HUES6 (cell line): Measurements from ENCODE around the gene PDE4C.

Source experiments
- H3K27ac ChIP-seq: 2 replicates; pipeline ENCODE4 v1.7.0; 2013; ENCODE audit warnings: low read depth, mild to moderate bottlenecking, low read length, inconsistent platforms
- H3K27me3 ChIP-seq: 2 replicates; pipeline ENCODE4 v1.6.1; 2013; ENCODE audit warnings: low read length; ENCODE audit not compliant: control insufficient read depth, insufficient read depth
- H3K36me3 ChIP-seq: 2 replicates; pipeline ENCODE4 v1.6.1; 2013; ENCODE audit warnings: low read length; ENCODE audit not compliant: control insufficient read depth, insufficient read depth
- H3K4me1 ChIP-seq: 2 replicates; pipeline ENCODE4 v1.6.1; 2013; ENCODE audit warnings: low read length; ENCODE audit not compliant: control insufficient read depth, insufficient read depth
- H3K4me3 ChIP-seq: 2 replicates; pipeline ENCODE4 v1.5.1; 2013; ENCODE audit warnings: low read depth, low read length
- H3K9ac ChIP-seq: one replicate; pipeline ENCODE4 v1.6.1; 2013; ENCODE audit warnings: mild to moderate bottlenecking, low read length
- H3K9me3 ChIP-seq: 2 replicates; pipeline ENCODE4 v1.6.1; 2013; ENCODE audit warnings: low read depth, low read length; ENCODE audit not compliant: control insufficient read depth, insufficient read depth

PDE4C gene

DNA sequence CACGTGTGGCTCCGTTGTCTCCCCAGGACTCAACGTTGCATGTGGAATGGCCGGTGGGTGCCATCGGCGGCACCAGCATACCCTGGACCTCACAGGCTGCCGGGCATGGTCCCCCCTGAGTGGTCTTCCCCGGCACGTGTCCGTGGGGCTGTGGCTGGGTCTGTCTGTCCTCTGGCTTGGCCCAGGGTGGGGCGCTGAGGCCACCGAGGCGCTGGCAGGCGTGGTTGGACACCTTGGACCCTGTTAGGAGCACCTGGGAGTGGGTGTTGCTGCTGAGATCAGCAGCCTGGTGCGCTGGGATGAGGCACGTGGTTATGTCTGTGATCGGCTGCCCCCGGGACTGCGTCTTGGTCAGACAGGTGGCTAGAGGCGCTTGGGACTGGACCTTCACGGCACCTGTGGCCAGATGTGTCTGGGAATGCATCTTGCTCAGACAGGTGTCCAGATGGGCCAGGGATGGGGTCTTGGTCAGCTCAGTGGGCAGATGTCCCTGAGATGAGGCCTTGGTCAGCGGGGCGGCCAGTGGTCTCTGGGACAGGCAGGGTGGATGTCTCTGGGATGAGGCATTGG is 38.8 kb upstream of the PDE4C start:
- Histone ChIP-seq H3K27ac (no peak overlapping the region), H3K36me3 (peaks cover 12% of the 10 kb centered on the region), H3K9me3 (no peaks in the 10 kb centered on the region), H3K9ac (no peak overlapping the region), H3K4me1 (no peaks in the 10 kb centered on the region), H3K4me3 (no peak overlapping the region), H3K27me3 (no peaks in the 10 kb centered on the region)

DNA sequence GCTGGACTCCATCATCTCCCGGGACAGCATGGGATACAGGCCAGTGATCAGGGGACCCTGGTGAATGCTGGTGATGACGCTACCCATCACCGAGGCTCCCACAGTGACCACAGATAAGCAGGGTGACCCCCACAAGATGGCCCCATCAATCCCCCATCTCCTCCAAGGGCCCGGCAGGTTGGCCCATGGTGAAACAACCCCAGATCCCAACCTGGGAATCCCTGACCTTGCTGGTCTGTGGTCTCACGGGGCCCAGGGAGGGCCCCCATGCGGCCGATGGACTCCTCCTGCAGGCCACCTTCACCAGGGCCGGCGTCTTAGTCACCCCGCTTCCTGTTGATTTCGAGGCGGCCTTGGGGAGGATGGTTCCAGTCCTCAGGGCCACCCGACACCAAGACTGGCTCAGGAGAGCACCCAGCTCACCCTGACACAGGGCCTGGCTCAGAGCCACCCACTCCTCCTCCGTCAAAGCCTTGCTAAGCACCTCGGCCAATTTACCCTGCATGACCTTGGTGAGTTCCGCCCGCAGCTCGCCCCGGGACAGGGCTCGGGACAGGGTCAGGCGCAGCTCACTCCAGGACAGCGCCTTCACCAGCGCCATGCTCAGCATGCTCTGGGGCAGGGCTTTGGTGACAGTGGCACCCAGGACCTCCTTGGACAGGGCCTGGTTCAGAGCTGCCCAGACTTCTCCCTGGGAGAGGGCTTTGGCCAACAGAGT is 38.1 kb upstream of the PDE4C start:
- H3K9ac ChIP-seq: no peak overlapping the region
- H3K36me3 ChIP-seq: peaks cover 12% of the 10 kb centered on the region
- no peaks in the 10 kb centered on the region for H3K9me3 ChIP-seq
- H3K4me1 ChIP-seq: no peaks in the 10 kb centered on the region
- H3K4me3 ChIP-seq: no peak overlapping the region
- no peaks in the 10 kb centered on the region for H3K27me3 ChIP-seq
- no peak overlapping the region for H3K27ac ChIP-seq

GRCh38 chr19:18263324-18264136 is 37.3 kb upstream of the PDE4C start:
- no peak overlapping the region for H3K9ac ChIP-seq
- H3K27me3 ChIP-seq: no peaks in the 10 kb centered on the region
- no peak overlapping the region for H3K27ac ChIP-seq
- H3K36me3 ChIP-seq: peaks cover 12% of the 10 kb centered on the region
- H3K4me1 ChIP-seq: no peaks in the 10 kb centered on the region
- H3K9me3 ChIP-seq: no peaks in the 10 kb centered on the region
- no peak overlapping the region for H3K4me3 ChIP-seq

GRCh38 chr19:18262917-18263316 is 36.7 kb upstream of the PDE4C start:
- H3K36me3 ChIP-seq: peaks cover 12% of the 10 kb centered on the region
- no peak overlapping the region for H3K4me3 ChIP-seq
- H3K27me3 ChIP-seq: no peaks in the 10 kb centered on the region
- no peaks in the 10 kb centered on the region for H3K4me1 ChIP-seq
- H3K9ac ChIP-seq: no peak overlapping the region
- no peaks in the 10 kb centered on the region for H3K9me3 ChIP-seq
- no peak overlapping the region for H3K27ac ChIP-seq

- no peak overlapping the region for H3K27ac ChIP-seq
- H3K4me1 ChIP-seq: no peaks in the 10 kb centered on the region
- H3K27me3 ChIP-seq: no peaks in the 10 kb centered on the region
- H3K4me3 ChIP-seq: no peak overlapping the region
- no peaks in the 10 kb centered on the region for H3K9me3 ChIP-seq
- H3K9ac ChIP-seq: no peak overlapping the region
- H3K36me3 ChIP-seq: peaks cover 10% of the 10 kb centered on the region
Observed at GRCh38 chr19:18262144-18262543, 35.9 kb upstream of the PDE4C start.

DNA sequence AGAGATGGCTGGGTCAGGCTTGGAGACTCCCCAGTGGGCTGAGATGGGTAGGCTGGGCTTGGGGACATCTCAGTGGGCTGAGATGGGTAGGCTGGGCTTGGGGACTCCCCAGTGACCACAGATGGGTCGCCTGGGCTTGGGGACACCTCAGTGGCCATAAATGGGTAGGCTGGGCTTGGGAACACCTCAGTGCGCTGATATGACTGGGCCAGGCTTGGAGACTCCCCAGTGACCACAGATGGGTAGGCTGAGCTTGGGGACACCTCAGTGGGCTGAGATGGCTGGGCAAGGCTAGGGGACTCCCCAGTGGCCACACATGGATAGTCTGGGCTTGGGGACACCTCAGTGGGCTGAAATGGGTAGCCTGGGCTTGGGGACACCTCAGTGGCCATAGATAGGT is 35.2 kb upstream of the PDE4C start:
- H3K4me3 ChIP-seq: no peak overlapping the region
- no peaks in the 10 kb centered on the region for H3K9me3 ChIP-seq
- H3K27me3 ChIP-seq: no peaks in the 10 kb centered on the region
- H3K27ac ChIP-seq: no peak overlapping the region
- H3K9ac ChIP-seq: no peak overlapping the region
- no peaks in the 10 kb centered on the region for H3K4me1 ChIP-seq
- H3K36me3 ChIP-seq: peaks cover 4% of the 10 kb centered on the region; the same call in 1 of the 2 replicates

DNA sequence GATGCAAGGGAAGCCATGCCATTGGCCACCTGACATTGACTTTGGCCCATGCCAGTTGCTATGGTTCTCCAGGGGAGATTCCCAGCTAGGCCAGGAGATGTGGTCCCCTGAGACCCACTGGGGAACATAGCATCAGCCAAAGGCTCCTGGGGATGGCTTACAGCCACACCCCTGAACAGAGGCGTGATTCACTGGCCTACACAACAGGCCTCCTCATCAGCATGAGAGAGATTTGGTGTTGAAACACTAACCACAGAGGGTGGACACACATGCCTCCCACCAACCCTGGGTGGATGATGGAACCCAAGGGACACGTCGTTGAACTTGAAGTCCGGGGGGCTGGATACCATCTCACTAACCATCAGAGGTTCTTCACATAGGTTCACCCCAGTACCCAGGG is 33.7 kb upstream of the PDE4C start:
- no peak overlapping the region for H3K9ac ChIP-seq
- H3K27ac ChIP-seq: no peak overlapping the region
- H3K27me3 ChIP-seq: peaks cover 7% of the 10 kb centered on the region; the same call in 1 of the 2 replicates
- H3K9me3 ChIP-seq: no peaks in the 10 kb centered on the region
- H3K36me3 ChIP-seq: no peaks in the 10 kb centered on the region
- H3K4me1 ChIP-seq: peaks cover 7% of the 10 kb centered on the region
- no peak overlapping the region for H3K4me3 ChIP-seq

GRCh38 chr19:18257503-18258470 is 31.5 kb upstream of the PDE4C start:
- peaks cover 21% of the 10 kb centered on the region; the same call in 1 of the 2 replicates for H3K27me3 ChIP-seq
- H3K4me1 ChIP-seq: peaks cover 10% of the 10 kb centered on the region
- no peak overlapping the region for H3K9ac ChIP-seq
- H3K27ac ChIP-seq: no peak overlapping the region
- no peak overlapping the region for H3K4me3 ChIP-seq
- no peaks in the 10 kb centered on the region for H3K9me3 ChIP-seq
- no peaks in the 10 kb centered on the region for H3K36me3 ChIP-seq

DNA sequence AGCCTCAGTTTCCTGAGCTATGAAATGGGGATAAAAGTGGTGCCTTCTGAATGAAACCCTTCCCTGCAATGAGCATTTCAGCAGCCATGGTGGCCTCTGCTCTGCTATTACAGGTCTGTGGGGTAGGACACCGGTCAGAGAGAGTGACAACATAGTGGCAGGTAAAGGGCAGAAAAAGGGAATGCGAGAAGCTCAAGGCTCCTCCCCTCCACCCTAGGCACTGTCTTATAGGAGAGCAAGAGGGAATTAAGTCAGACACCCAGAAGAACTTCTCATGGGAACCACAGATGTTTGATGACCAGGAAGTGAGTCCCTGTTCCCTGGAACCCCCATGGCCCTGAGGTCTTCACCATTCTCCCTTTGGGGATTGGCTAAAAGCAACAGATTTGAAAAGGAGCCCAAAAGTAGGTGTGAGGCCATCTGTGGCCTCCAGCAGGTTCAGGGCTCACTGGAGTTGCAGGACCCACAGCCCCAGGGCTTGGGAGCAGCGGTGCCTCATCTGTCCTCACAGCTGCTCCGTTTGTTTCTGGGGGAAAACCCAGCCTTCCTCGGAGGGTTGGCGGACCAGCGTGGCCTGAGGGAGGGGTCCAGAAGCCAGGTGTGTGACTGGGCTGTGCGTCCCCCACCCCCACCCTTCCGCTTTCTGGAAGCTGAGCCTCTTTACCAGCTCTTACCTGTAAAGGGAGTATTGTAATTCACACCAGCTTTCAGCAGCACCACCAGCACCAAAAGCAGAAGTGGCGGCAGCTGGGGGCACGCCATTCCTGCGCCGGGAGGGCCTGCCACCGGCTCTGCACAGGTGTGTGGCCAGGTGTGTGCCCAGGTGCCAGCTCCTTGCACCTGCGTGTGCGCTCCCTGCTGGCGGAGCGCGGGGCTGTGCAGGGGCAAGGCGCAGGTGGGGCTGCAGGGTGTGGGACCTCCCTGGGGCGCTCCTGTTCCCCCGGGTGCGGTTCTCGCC is 28.6 kb upstream of the PDE4C start:
- no peak overlapping the region for H3K27ac ChIP-seq
- peaks cover 21% of the 10 kb centered on the region; the same call in 1 of the 2 replicates for H3K27me3 ChIP-seq
- H3K9me3 ChIP-seq: peaks cover 4% of the 10 kb centered on the region; the same call in 1 of the 2 replicates
- H3K9ac ChIP-seq: no peak overlapping the region
- H3K4me1 ChIP-seq: peaks cover 10% of the 10 kb centered on the region
- H3K4me3 ChIP-seq: peak overlapping the region; percentile 3; the same call in 1 of the 2 replicates
- H3K36me3 ChIP-seq: no peaks in the 10 kb centered on the region
